ENCODE results near the gene SIGLEC8. TPM values are rescaled to one million over a fixed set of nuclear protein-coding genes. Genes with fewer than 3 reads are reported as not detected.

The SIGLEC8 gene
- total RNA-seq = not detected in 2 replicates

DNA sequence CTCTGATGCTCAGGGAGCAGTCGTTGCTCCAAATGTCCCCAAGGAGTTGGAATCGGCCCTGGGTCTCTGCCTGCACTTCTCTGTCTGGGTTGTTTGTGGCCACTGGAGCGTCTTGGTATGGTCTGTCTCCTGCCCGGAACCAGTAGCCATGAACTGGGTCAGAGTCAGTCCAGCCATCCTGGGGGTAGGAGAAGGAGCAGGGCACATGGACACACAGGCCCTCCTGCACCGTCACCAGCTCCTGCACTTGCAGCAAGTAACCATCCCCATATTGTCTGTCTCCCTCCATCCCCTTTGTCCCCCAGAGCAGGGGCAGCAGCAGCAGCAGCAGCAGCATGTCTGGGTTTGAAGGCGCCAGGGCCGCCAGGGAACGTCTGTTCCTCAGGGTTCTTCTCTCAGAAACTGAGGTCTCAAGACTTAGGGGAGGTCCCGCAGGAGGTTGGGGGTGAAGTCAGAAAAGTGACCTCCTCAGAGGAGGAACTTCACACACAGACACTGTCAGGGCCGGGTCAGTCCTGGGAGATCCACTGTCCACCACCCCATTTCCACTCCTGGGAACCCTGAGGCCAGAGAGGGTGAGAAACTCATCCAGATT lies at the start of gene SIGLEC8:
TSS of gene SIGLEC8 (minus strand) at position 404 of the 595 bp plus-strand sequence. CDS start at position 337, 67 bp downstream.

DNA sequence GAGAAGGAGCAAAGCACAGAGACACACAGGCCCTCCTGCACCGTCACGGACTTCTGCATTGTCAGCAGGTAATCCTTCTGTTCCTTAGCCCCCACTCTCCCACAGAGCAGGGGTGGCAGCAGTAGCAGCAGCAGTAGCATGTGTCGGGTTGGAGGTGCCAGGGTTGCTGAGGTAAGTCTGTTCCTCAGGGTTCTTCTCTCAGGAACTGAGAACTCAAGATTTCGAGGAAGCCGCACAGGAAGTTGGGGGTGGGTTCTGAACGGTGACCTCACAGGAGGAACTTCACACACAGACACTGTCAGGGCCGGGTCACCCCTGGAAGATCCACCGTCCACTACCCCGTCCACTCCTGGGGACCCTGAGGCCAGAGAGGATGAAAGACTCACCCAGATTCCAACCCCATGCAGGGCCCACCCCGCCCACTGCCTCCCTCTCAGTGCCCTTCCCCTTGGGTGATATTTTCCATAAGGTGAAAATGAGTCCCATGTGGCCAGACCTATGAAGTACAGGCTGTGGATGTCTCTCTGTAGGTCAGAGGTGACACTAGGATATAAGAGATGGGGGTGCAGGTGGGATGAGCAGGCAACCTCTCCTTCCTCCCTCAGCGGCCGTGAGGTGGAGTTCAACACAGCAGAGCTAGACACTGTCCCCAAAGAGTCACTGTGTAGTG lies 43.5 kb upstream of the SIGLEC8 start, which contains the start of gene SIGLEC12:
TSS of gene SIGLEC12 (minus strand) at position 207 of the 670 bp plus-strand sequence. CDS start at position 140, 67 bp downstream.

DNA sequence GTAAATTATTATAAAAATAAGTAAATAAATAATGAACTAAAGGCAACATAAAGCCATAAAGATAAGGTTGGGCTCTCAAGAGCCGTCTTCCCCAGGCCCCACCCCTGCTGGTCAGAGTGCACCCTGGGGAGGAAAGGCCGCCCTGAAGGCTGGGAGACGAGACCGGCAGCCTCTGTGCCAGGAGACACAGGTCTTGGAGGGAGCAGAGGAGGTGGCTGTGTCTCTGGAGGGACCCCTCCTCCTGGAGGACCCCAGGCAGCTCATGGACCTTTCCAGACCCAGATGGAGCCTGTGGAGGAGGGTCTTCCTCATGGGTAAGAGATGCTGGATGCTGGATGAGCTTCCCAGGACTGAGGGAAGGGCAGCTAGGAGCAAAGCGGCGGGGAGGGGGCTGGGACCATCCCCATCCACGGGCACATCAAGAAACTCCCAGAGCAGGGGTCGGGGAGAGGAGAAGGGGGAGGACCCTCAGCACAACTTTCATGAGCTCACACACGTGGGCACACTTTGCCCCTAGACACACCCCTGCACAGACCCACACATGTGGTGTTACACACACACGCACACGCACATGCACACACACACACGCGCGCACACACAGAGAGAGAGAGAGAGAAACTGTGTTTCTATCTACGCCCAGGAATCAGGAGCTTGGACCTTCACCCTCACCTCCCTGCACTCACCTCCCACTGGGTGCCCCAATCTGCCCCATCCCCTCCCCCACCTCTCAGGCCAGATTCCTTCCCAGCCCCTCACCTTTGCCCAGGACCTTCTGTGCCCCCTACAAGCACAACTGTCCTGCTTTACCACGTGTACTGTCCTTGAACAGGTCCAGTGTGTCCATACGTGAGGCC lies 20.4 kb upstream of the SIGLEC8 start, which contains the start of gene CEACAM18:
TSS of gene CEACAM18 (plus strand) at position 159 of the 854 bp plus-strand sequence.

DNA sequence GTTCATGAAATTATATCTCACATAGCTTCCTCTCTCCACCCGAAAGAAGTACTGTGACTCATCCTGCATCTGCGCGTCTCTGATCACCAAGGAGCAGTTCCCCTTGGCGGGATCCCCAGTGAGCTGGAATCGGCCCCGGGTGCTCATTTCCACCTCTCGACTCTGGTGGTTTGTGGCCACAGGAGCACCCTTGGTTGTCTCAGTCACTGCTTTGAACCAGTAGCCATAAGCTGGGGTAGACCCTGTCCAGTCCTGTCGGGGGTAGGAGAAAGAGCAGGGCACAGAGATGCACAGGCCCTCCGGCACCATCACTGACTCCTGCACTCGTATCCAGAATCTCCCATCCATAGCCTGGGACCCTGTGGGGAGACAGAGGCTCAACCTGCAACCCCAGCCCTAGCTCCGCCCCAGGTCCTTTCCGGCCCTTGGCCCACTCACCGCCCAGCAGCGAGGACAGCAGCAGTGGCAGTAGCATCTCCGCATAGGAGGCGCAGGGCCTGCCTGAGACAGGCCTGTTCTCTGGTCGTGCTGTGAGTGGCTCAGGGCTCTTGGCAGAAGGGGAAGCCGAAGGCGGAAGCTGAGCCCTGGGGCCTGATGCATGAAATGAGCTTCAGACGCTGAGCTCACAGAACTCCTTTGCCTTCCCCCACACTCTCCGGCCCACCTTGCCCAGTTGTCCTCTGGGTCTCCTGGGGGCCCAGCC lies 41.0 kb downstream of the SIGLEC8 start, which contains the start of gene SIGLEC10:
TSS of gene SIGLEC10 (minus strand) at position 536 of the 703 bp plus-strand sequence. CDS start at position 475, 61 bp downstream.

Other genes starting within 250 kb of the SIGLEC8 start
- not detected in 2 replicates for gene CD33, start 233.4 kb downstream of the SIGLEC8 start, total RNA-seq
- gene SIGLECL1, start 207.4 kb downstream of the SIGLEC8 start, total RNA-seq = not detected in 2 replicates
- gene IGLON5, start 146.8 kb downstream of the SIGLEC8 start, total RNA-seq = 0.44 and 0.62 TPM in 2 replicates
- 0.31 and 0.98 TPM in 2 replicates for gene VSIG10L, start 116.3 kb downstream of the SIGLEC8 start, total RNA-seq
- 183 and 207 TPM in 2 replicates for gene ETFB, start 92.1 kb downstream of the SIGLEC8 start, total RNA-seq
- gene CLDND2, start 89.5 kb downstream of the SIGLEC8 start, total RNA-seq = not detected in 2 replicates
- not detected in 2 replicates for gene NKG7, start 85.8 kb downstream of the SIGLEC8 start, total RNA-seq
- gene LIM2, start 70.5 kb downstream of the SIGLEC8 start, total RNA-seq = not detected in 2 replicates
- 0.20 TPM in 1 of 2 replicates, not detected in the other for gene C19orf84, start 67.9 kb downstream of the SIGLEC8 start, total RNA-seq
- not detected in 2 replicates for gene SIGLEC10, start 40.8 kb downstream of the SIGLEC8 start, total RNA-seq
- not detected in 2 replicates for gene CEACAM18, start 20.1 kb upstream of the SIGLEC8 start, total RNA-seq
- gene SIGLEC12, start 43.3 kb upstream of the SIGLEC8 start, total RNA-seq = not detected in 2 replicates
- not detected in 2 replicates for gene SIGLEC6, start 73.2 kb upstream of the SIGLEC8 start, total RNA-seq
- gene ZNF175, start 112.8 kb upstream of the SIGLEC8 start, total RNA-seq = 4.3 and 6.6 TPM in 2 replicates
- gene SIGLEC5, start 171.9 kb upstream of the SIGLEC8 start, total RNA-seq = not detected in 2 replicates
- not detected in 2 replicates for gene SIGLEC14, start 188.4 kb upstream of the SIGLEC8 start, total RNA-seq
- 4.9 and 6.6 TPM in 2 replicates for gene SPACA6, start 234.9 kb upstream of the SIGLEC8 start, total RNA-seq